Lung microvascular endothelial cell (primary cell): ENCODE measurements around the gene CSNK1G3. TPM values are rescaled to one million over a fixed set of nuclear protein-coding genes. Genes with fewer than 3 reads are reported as not detected.
"Not testable (repeated sequence)": the region's sequence is repeated elsewhere in the genome, so short reads cannot be mapped to it uniquely, and the experiment has no call there.

Experiments used
- DNase-seq, 2 donors: peaks; one replicate each; pipeline versions ENCODE4 v3.0.0 to v3.0.0-alpha.2; 2010; ENCODE audit warnings: low read depth in 2 of 2
- total RNA-seq: library from RNA; depleted of rRNA; stranded (reverse); fragments of >200 nt; gene quantifications from 2 replicates; pipeline ENCODE4 v1.2.1, GENCODE V29; 2014

Gene CSNK1G3
- total RNA-seq = 27.9 and 50.4 TPM in 2 replicates

DNA sequence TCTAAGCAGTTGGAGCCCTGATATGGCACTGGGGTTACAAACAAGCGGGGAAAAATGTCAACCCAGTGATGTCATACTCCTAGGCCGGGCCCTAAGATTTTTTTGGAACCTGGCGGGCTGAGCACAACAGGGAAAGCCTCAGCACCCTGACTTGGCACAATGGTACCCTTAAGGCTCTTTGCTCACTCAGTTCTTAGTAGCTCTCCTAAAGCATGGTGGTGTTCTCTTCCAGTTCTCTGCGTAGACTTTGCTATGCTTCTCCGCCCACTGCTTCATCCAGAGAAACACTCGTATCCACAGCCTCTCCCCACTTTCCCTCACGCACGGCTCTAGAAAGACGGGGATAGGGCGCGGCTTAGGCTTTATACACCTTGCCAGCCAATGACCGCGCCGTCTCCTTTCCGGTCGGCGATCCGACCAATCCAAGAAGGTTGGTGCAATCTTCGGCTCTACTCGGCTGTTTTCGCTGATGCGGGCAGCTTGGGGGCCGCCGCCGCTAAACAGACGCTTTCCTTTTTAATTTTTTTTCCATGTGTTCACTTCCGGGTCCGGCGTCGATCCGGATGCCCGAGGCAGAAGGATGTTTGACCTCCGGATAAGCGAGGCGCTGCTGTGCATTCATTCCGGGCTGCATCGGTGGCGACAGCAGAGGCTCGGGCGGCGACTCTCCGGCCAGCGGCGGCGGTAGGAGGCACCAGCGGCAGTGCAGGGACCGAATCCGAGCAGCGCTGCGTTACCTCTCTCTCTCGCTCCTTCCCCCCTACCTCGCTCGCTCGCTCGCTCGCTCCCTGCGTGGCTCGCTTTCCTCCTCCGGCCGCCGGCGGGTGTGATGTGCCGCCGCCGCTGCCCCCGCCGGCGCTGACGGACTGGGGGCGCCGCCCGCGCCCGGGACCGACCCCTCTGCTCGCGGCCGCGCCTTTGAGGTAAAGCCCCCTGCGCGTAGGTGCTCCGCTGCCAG is at the start of gene CSNK1G3:
Gene CSNK1G3, plus strand, starts transcription at position 530 of the 958 bp plus-strand sequence. CDS start 33,487 bp downstream, outside the sequence.
- DNase-seq = peak; percentile 96 to 98

- DNase-seq = not testable (repeated sequence)
These were observed 45.1 kb upstream of the CSNK1G3 start for GRCh38 chr5:123466839-123467238.

DNA sequence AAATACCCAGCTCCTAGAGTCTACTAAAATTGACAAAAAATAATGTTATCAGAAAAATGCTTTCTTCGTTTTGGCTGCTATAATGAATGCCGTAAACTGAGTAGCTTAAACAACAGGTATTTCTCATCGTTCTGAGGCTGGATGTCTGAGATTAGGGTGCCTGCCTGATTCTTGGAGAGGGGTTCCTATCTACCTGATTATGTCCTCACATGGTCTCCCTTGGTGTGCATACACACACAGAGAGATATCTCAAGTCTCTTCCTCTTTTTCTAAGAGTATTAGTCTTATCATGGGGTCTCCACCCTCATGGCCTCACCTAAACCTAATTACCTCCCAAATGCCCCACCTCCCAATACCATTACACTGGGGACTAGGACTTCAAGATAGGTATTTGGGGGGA is 40.6 kb upstream of the CSNK1G3 start:
- no peak for DNase-seq

DNA sequence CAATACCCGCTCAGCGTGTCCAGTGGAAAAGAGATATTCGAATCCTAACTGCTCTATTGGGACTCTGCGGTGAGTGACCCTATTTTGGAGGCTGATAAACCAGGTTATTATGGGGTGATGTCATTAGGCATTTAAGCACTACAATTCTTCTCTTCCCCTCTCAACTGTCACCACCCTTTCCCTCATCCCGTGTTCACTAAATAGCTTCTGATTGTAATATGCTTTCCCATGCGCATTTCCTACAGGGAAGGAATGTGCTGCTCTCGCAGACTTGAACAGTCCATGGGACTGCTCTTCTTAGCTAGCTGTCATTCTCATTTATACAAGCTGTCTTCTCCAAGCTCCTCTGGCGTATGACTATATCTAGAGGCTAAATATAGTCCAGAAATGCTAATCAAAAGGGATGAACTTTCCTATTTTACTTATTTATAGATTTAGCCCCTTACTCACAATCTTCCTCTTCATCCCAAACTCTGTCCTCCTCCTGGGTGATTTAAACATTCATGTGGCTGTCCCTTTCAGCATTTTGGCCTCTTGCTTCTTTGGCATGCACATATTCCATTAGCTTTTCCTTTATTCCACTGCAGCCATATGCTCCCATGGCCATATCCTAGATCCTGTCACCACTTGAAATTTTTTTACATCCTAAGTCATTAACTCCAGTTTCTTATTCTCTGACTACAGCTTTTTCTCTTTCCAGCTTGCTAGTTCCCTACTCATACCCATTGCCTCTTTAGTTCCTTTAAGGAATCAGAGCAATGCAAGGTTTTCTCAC is 39.6 kb upstream of the CSNK1G3 start:
- DNase-seq = peak in 1 of 2 donors; percentile 7

DNA sequence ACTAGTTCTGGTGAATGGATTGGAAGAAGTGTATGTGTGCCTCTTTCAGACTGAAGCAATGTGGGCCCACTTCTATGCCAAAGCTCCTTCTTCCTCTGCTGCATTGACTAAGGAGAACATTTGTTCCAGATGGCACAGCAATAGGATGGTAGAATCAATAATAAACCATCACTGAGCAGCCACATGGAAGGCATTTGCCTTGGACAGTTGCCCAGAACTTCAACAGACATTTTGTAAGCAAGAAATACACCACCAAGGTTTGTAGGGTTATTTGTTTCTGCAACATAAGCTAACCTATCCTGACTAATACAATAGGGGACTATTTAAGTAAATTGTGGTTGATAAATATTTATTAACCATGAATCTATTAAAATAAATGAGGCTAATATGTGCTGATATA is 37.7 kb upstream of the CSNK1G3 start:
- no peak for DNase-seq

- no peak for DNase-seq
These were observed 35.2 kb upstream of the CSNK1G3 start for GRCh38 chr5:123476731-123477130.

- DNase-seq = no peak
These were observed 33.4 kb upstream of the CSNK1G3 start for GRCh38 chr5:123478546-123478945.

GRCh38 chr5:123482258-123482657 is 29.7 kb upstream of the CSNK1G3 start:
- peak; percentile 46 to 82 for DNase-seq

- no peak for DNase-seq
These were observed 28.4 kb upstream of the CSNK1G3 start for GRCh38 chr5:123483446-123484077.

- peak in 1 of 2 donors; percentile 53 for DNase-seq
These were observed 26.7 kb upstream of the CSNK1G3 start for GRCh38 chr5:123485275-123485674.

- DNase-seq = no peak
These were observed 24.9 kb upstream of the CSNK1G3 start for GRCh38 chr5:123486951-123487655.

DNA sequence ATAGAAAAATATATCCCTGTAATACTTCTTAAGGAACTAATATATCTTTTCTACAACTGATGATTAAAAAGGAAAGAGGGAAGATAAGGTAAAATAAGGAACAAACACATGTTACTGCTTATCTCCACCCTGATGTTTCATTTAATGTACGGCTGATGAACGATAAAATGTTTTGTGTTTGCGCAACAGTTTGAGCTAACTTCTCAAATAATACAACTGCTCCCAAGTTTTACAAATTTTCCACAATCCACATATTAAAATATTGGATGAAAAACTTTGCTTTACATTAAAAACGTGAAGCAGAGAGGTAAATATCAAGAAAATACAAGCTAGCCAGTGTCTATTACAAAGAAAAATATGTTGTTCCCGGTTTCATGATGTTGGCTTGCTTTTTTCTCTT is 21.0 kb upstream of the CSNK1G3 start:
- DNase-seq = no peak

GRCh38 chr5:123495211-123495610 is 16.8 kb upstream of the CSNK1G3 start:
- DNase-seq = not testable (repeated sequence)

DNA sequence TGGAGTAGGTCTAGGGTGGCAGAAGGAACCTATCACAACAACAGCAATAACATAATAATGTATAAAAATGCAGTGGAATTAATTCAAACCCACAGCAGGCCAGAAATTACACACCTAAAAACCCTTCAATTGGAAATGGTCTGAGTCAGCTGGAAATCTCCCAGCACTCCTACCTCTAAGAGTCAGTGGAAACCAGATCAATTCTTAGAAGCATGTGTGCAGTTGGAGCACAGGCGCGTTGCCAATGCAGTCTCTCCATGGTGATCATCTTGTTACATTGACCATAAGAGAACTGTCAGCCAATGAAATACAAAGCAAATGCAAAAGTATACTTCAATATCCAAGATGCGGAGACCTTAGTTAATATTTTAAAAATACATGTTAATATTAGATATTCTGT is 15.1 kb upstream of the CSNK1G3 start:
- DNase-seq = no peak

DNA sequence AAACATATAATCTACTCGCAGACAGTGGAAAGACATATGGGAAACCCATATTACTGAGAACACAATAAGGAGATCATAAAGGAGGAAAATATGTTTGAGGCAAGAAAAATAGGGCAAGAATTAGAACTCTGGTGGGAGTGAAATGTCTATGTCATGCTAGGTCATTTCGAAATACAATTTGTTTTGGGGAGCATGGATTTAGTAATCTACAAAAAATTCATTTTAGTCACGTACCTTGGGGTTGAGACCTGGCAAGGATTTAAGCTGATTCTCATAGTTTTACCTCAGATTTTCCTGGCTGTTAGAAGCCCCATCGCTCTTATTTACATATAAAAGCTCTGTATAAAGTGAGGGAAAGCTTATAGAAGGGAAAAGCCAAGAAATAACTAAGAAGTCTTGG is 11.5 kb upstream of the CSNK1G3 start:
- DNase-seq = no peak

DNA sequence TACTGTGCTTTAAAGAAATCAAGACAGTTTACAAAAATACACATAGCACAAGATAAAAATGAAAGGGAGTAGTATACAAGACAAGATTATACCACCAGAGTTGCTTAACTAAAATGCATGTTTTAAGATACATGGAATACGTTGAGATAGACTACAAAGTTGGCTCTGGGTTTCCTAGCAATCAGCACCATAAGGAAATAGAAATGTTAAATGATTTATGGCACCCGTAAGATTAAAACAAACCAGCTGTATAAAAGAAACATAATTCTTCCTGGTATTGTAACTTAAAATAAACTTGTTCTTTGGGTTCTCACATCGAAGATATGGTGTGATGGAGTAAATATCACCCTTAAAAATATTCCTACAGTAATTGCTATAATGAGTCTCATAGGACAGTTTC is 9.9 kb upstream of the CSNK1G3 start:
- no peak for DNase-seq

DNA sequence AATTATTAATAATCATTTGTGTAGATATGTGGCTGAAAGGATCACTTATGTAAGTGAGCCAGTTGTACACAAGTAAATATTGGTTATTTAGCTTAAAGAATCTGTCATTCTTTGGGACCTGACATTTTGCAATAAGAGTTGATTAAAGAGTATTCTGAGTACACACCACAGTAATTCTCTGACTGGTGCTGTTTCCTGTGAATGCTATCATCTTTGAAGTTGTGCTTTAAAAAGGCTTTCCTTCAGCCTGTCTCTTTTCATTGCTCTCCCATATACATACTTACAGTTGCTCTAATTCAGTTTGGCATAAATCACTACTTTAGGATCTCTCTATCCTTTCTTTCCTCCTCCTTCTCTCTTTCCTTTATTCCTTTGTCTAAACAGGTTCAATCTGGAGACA is 8.7 kb upstream of the CSNK1G3 start:
- no peak for DNase-seq

GRCh38 chr5:123505633-123506032 is 6.3 kb upstream of the CSNK1G3 start:
- DNase-seq = no peak

DNA sequence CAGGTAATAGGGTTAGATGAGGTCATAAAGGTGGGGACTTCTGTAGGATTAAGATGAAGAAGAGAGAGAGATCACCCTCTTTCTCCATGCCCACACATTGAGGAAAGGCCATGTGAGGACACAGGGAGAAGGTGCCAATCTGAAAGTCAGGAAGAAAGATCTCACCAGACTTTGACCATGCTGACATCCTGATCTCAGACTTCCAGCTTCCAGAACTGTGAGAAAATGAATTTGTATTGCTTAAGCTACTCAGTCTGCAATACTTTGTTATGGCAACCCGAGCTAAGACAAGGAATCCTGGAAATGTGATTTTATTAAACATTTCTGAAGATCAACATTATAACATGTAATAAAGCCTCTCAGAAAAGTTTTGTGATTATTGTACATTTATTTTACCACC is 3.5 kb upstream of the CSNK1G3 start:
- no peak for DNase-seq

DNA sequence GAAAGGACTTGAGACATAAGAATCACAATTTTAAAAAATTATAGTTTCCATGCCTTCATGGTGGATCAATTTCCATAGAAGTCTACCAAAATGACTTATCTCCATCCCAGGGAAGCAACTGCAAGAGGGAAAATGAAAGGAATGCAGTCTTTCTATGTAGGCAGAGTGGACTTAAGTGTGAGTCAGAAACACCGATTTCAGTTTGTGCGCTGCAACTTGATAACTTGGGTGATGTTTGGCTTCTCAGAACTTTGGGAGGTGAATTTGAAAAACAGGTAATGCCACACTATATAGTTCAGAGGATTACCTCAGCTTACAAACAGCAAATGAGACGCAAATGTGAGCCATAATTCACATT is 708 bp upstream of the CSNK1G3 start:
- peak in 1 of 2 donors; percentile 10 for DNase-seq
